ENCODE data around the gene LHX5.

The LHX5 gene

GRCh38 chr12:113464852-113465719 is 6.6 kb downstream of the LHX5 start:
- no peak for DNase-seq

GRCh38 chr12:113464452-113464775 is 7.3 kb downstream of the LHX5 start:
- DNase-seq: no peak

- DNase-seq: no peak
Observed at GRCh38 chr12:113463746-113464451, 7.8 kb downstream of the LHX5 start.

GRCh38 chr12:113462998-113463745 is 8.5 kb downstream of the LHX5 start:
- DNase-seq: no peak

- peak; percentile 55 for DNase-seq
Observed at GRCh38 chr12:113462117-113462774, 9.4 kb downstream of the LHX5 start.

- DNase-seq: no peak
Observed at GRCh38 chr12:113461666-113462065, 10.0 kb downstream of the LHX5 start.

- DNase-seq: no peak
Observed at GRCh38 chr12:113459981-113460380, 11.7 kb downstream of the LHX5 start.

- DNase-seq: no peak
Observed at GRCh38 chr12:113457710-113458109, 14.0 kb downstream of the LHX5 start.

- DNase-seq: no peak
Observed at GRCh38 chr12:113457185-113457584, 14.5 kb downstream of the LHX5 start.

- DNase-seq: no peak
Observed at GRCh38 chr12:113456761-113457160, 14.9 kb downstream of the LHX5 start.

- DNase-seq: no peak
Observed at GRCh38 chr12:113456199-113456598, 15.5 kb downstream of the LHX5 start.

GRCh38 chr12:113453330-113453729 is 18.3 kb downstream of the LHX5 start:
- DNase-seq: no peak

GRCh38 chr12:113452458-113452857 is 19.2 kb downstream of the LHX5 start:
- no peak for DNase-seq

- no peak for DNase-seq
Observed at GRCh38 chr12:113449839-113450238, 21.8 kb downstream of the LHX5 start.

GRCh38 chr12:113449299-113449698 is 22.4 kb downstream of the LHX5 start:
- DNase-seq: no peak

- DNase-seq: no peak
Observed at GRCh38 chr12:113448873-113449272, 22.8 kb downstream of the LHX5 start.

GRCh38 chr12:113445544-113446171 is 26.0 kb downstream of the LHX5 start:
- no peak for DNase-seq

- no peak for DNase-seq
Observed at GRCh38 chr12:113443030-113443539, 28.6 kb downstream of the LHX5 start.

GRCh38 chr12:113440947-113441782 is 30.5 kb downstream of the LHX5 start:
- DNase-seq: no peak

- DNase-seq: no peak
Observed at GRCh38 chr12:113440336-113440735, 31.3 kb downstream of the LHX5 start.

GRCh38 chr12:113439606-113440030 is 32.1 kb downstream of the LHX5 start:
- no peak for DNase-seq

- DNase-seq: no peak
Observed at GRCh38 chr12:113439301-113439597, 32.4 kb downstream of the LHX5 start.

Data from CD4-positive, alpha-beta T cell treated with Interleukin-15 for 1 hour (primary cell).